OCI-LY3 (cell line): ENCODE measurements around the gene GIMAP8.

Source experiments
- EZH2phosphoT487 ChIP-seq: fragments of 200-600 bp; shearing (Covaris generic); IDR thresholded peaks from 2 replicates; pipeline ENCODE4 v1.6.1; 2018; ENCODE audit warnings: antibody characterized with exemption, mixed run types, low read depth
- TF ChIP-seq, protein P1 (sequence below): fragments of 200-600, 300-600 bp; sonication (generic); IDR thresholded peaks from 2 replicates; pipeline ENCODE4 v1.5.1; 2014; ENCODE audit warnings: antibody characterized with exemption, low read length, low read depth

- TF ChIP-seq, protein P1, sequence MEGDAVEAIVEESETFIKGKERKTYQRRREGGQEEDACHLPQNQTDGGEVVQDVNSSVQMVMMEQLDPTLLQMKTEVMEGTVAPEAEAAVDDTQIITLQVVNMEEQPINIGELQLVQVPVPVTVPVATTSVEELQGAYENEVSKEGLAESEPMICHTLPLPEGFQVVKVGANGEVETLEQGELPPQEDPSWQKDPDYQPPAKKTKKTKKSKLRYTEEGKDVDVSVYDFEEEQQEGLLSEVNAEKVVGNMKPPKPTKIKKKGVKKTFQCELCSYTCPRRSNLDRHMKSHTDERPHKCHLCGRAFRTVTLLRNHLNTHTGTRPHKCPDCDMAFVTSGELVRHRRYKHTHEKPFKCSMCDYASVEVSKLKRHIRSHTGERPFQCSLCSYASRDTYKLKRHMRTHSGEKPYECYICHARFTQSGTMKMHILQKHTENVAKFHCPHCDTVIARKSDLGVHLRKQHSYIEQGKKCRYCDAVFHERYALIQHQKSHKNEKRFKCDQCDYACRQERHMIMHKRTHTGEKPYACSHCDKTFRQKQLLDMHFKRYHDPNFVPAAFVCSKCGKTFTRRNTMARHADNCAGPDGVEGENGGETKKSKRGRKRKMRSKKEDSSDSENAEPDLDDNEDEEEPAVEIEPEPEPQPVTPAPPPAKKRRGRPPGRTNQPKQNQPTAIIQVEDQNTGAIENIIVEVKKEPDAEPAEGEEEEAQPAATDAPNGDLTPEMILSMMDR = no peak
- TF ChIP-seq EZH2phosphoT487 = no peak
These were observed 44.2 kb upstream of the GIMAP8 start for GRCh38 chr7:150406312-150406566.
